HL-60/S4 (cell line): ENCODE measurements around the gene ZNF547.
"Not testable (repeated sequence)": the region's sequence is repeated elsewhere in the genome, so short reads cannot be mapped to it uniquely, and the experiment has no call there.

Experiments used
- in situ Hi-C: fragments of 300-500 bp; cut with MboI; formaldehyde crosslinking; loops from 2 replicates; pipeline ENCODE4 v1.14.3; 2022; ENCODE audit warnings: low sequenced_read_pairs

The ZNF547 gene

GRCh38 chr19:57374179-57374578, 10.8 kb downstream of the ZNF547 start:
- in situ Hi-C loops, result no loop called here

GRCh38 chr19:57374647-57375046, 11.3 kb downstream of the ZNF547 start:
- in situ Hi-C loops, result not testable (repeated sequence)

GRCh38 chr19:57376151-57376550, 12.8 kb downstream of the ZNF547 start:
- in situ Hi-C loops, result no loop called here

- in situ Hi-C loops, result no loop called here
Observed at GRCh38 chr19:57377498-57378146, 14.3 kb downstream of the ZNF547 start.

- in situ Hi-C loops, result no loop called here
Observed at GRCh38 chr19:57380923-57381322, 17.6 kb downstream of the ZNF547 start.

GRCh38 chr19:57382806-57383488, 19.6 kb downstream of the ZNF547 start:
- in situ Hi-C loops, result no loop called here

- in situ Hi-C loops, result no loop called here
Observed at GRCh38 chr19:57389194-57389729, 25.9 kb downstream of the ZNF547 start.

- in situ Hi-C loops, result no loop called here
Observed at GRCh38 chr19:57389730-57390598, 26.6 kb downstream of the ZNF547 start, which contains the start of gene ZNF548. ZNF548 (plus strand) TSS chr19:57389854; CDS start chr19:57390100, 246 bp downstream.

- in situ Hi-C loops, result no loop called here
Observed at GRCh38 chr19:57395710-57396109, 32.4 kb downstream of the ZNF547 start.

- in situ Hi-C loops, result no loop called here
Observed at GRCh38 chr19:57398868-57399267, 35.5 kb downstream of the ZNF547 start.

- in situ Hi-C loops, result no loop called here
Observed at GRCh38 chr19:57403737-57404563, 40.6 kb downstream of the ZNF547 start.

- in situ Hi-C loops, result no loop called here
Observed at GRCh38 chr19:57406516-57407123, 43.3 kb downstream of the ZNF547 start.

- in situ Hi-C loops, result no loop called here
Observed at GRCh38 chr19:57410877-57411671, 47.7 kb downstream of the ZNF547 start, which contains the start of gene ZNF17. ZNF17 (plus strand) TSS chr19:57411161; CDS start chr19:57413616, 2,455 bp downstream.

GRCh38 chr19:57419439-57419838, 56.1 kb downstream of the ZNF547 start:
- in situ Hi-C loops, result no loop called here

GRCh38 chr19:57421037-57421436, 57.7 kb downstream of the ZNF547 start:
- in situ Hi-C loops, result no loop called here
